SKM-1 (cell line): ENCODE data around the gene HAGHL.
"Not testable (repeated sequence)": the region's sequence is repeated elsewhere in the genome, so short reads cannot be mapped to it uniquely, and the experiment has no call there.

ENCODE experiments used
- DNase-seq: peaks from one replicate; lab custom pipeline; 2025; ENCODE audit not compliant: unreplicated experiment; lab: John Stamatoyannopoulos, UW

Gene HAGHL

GRCh38 chr16:751152-752006, 24.5 kb downstream of the HAGHL start:
- DNase-seq: no peak

- DNase-seq: no peak
Measured at GRCh38 chr16:752007-752312, 25.1 kb downstream of the HAGHL start.

DNA sequence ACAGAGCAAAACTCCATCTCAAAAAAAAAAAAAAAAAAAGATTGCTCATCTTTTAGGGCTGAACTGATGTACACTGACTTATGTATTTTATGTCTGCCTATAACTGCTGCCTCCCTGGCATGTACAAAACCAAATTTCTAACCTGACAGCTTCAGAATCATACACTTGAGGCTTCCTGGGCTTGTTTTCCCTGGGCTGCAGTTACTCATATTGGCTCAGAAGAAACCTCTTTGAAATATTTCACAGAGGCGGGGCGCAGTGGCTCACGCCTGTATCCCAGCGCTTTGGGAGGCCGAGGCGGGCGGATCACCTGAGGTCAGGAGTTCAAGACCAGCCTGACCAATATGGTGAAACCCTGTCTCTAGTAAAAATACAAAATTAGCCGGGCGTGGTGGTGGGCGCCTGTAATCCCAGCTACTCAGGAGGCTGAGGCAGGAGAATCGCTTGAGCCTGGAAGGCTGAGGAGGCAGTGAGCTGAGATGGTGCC, 27.3 kb downstream of the HAGHL start:
- DNase-seq: not testable (repeated sequence)

DNA sequence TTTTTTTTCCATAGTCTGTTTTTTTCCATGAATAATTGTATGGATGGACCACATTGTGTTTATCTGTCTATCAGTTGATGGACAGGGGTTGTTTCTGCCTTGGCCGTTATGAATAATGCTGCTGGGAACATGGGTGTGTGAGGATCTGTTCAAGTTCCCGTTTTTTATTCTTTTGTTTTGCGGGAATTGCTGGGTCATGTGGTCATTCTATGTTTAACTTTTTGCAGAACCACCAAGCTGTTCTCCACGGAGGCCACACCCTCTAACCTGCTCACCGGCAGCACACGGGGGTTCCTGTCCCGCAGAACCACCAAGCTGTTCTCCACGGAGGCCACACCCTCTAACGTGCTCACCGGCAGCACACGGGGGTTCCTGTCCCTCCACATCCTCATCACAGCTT, 27.8 kb downstream of the HAGHL start:
- peak; percentile 60 for DNase-seq

GRCh38 chr16:756428-756827, 29.5 kb downstream of the HAGHL start:
- no peak for DNase-seq

- no peak for DNase-seq
Measured at GRCh38 chr16:759110-759910, 32.4 kb downstream of the HAGHL start.

- no peak for DNase-seq
Measured at GRCh38 chr16:760065-760464, 33.2 kb downstream of the HAGHL start.

DNA sequence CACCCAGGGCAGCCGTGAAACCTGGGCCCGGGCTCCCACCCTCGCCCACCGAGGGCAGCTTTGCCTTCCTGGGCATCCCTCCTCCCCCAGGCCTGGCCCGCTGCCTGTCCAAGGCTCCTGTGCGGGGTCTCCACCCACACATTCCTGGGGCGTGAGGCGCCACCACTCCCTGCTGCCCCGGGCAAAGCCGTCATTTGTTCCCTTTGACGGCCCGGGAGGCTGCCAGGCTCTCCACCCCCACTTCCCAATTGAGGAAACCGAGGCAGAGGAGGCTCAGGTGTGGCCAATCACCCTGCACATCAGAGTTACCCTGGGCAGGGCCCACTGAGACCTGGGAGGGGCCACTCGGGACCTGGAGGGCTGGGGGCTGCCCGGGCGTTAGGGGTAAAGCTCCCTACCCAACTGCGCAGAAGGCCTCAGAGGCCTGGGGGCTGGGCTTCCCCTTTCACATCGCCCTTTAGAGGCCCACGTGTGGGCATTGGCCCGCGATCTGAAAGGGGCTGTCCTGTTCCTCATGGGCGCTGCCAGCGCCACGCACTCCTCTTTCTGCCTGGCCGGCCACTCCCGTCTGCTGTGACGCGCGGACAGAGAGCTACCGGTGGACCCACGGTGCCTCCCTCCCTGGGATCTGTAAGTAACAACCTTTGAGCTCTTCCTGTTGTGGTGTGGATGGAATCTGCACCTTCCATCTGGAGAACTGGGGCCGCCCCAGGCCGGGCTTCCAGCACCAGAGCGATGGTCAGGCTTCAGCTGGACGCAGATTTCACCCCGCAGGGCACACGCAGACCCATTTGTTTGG, 33.8 kb downstream of the HAGHL start, which contains the start of gene MSLN:
Gene MSLN (plus strand): TSS at position 190 of the 799 bp plus-strand sequence. CDS start 1,947 bp downstream, outside the sequence.
- DNase-seq: no peak

DNA sequence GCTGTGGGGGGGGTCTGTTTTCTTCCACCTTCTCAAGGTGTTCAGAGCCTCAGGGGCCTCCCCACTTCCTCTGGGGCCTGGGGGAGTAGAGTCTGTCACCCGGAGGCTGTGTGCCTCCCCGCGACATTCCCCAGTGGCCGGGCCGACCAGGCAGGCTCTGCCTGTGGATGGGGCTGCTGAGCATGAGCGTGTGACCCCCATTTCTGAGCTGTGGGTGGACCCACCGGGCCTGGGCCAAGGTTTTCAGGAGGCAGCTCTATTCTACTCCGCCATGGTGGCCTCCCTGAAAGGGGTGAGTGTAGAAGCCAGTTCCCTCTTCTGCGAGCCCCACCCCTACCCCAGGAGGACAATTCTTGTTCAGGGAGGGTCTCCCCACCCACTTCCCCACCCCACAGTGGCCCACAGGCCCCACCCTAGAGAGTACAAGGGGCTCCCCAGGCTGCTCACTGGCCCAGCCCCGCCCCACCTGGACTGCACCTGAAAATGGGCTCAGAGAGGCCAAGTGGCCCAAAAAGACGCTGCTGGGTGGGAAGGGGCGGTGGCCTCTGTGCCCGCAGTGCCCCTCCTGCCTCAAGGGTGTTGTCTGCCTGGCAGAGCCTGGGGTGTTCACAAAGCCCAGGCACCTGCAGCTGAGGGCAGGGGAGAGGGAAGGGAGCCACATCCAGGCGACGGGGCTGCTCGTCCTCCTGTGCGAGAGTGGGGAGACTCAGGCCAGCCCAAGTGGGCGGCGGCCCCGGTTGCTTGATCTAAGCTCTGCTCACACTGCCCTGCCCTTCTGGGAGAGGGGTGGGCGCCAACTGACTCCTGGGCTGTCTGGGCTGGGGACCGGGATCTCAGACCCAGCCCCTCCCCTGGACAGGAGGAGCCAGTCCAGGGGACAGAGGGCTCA, 35.0 kb downstream of the HAGHL start:
- DNase-seq: no peak

GRCh38 chr16:762595-763268, 35.8 kb downstream of the HAGHL start:
- DNase-seq: no peak

GRCh38 chr16:763369-764183, 36.7 kb downstream of the HAGHL start:
- DNase-seq: no peak

DNA sequence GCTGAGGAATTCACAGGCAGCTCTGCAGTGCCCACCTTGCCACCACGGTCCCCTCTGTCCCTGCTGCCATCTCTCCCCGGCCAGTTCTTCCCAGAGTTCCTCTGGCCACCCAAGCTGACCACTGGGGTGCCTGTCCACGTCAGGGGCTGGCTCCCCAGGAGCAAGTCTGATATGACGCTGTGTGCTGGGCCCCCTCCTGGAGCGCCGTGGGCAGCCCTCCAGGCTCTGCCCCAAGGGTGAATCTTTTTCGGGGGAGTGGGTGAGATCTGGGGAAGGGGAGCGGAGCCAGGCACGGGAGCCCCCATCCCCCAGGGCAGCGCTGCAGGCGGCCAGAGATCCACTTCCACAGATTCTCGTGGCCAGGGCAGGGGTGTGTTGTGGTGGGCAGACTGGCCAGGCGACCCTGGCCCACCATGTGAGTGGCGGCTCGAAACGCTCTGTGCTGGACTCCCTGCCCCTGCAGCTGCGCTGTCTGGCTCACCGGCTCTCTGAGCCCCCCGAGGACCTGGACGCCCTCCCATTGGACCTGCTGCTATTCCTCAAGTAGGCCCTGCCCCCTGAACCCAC, 37.4 kb downstream of the HAGHL start:
- DNase-seq: no peak

DNA sequence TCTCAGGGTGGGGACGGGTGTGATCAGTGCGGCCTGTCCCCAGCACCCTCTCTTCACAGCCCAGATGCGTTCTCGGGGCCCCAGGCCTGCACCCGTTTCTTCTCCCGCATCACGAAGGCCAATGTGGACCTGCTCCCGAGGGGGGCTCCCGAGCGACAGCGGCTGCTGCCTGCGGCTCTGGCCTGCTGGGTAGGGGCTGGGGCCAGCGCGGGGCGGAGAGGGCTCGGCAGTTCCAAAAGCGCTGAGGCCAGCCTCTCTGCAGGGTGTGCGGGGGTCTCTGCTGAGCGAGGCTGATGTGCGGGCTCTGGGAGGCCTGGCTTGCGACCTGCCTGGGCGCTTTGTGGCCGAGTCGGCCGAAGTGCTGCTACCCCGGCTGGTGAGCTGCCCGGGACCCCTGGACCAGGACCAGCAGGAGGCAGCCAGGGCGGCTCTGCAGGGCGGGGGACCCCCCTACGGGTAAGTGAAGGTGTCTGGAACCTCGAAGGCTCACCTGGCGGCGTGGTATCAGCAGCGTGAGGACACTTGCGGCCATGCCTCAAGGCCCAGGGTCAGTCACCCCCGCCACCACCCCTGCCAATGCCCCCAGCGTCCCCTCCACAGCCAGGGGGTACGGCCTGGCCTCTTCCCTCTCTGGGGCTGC, 38.1 kb downstream of the HAGHL start:
- no peak for DNase-seq

DNA sequence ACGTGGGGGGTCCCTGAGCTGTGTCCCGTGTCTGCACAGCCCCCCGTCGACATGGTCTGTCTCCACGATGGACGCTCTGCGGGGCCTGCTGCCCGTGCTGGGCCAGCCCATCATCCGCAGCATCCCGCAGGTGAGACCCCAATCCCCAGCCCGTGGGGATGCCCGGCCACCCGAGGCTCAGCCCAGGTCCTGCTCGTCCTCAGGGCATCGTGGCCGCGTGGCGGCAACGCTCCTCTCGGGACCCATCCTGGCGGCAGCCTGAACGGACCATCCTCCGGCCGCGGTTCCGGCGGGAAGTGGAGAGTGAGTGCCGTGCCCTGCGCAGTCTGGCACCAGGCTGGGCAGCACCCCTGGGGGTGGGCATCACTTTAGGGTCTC, 38.6 kb downstream of the HAGHL start:
- no peak for DNase-seq

DNA sequence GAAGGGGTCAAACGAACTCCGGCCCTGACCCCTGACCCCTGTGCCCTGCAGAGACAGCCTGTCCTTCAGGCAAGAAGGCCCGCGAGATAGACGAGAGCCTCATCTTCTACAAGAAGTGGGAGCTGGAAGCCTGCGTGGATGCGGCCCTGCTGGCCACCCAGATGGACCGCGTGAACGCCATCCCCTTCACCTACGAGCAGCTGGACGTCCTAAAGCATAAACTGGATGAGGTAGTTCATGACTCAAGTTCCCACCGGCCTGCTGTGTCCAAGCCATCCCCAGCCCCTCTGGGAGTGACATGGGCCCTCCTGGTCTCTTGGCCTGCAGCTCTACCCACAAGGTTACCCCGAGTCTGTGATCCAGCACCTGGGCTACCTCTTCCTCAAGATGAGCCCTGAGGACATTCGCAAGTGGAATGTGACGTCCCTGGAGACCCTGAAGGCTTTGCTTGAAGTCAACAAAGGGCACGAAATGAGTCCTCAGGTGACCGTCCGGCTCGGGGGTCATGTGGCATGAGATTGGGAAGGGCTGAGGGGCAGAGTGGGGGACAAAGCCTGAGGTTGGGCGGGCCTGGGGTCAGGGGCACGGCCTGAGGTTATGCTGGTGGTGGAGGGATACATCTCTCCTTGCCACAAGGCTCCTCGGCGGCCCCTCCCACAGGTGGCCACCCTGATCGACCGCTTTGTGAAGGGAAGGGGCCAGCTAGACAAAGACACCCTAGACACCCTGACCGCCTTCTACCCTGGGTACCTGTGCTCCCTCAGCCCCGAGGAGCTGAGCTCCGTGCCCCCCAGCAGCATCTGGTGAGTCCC, 39.3 kb downstream of the HAGHL start:
- DNase-seq: no peak

DNA sequence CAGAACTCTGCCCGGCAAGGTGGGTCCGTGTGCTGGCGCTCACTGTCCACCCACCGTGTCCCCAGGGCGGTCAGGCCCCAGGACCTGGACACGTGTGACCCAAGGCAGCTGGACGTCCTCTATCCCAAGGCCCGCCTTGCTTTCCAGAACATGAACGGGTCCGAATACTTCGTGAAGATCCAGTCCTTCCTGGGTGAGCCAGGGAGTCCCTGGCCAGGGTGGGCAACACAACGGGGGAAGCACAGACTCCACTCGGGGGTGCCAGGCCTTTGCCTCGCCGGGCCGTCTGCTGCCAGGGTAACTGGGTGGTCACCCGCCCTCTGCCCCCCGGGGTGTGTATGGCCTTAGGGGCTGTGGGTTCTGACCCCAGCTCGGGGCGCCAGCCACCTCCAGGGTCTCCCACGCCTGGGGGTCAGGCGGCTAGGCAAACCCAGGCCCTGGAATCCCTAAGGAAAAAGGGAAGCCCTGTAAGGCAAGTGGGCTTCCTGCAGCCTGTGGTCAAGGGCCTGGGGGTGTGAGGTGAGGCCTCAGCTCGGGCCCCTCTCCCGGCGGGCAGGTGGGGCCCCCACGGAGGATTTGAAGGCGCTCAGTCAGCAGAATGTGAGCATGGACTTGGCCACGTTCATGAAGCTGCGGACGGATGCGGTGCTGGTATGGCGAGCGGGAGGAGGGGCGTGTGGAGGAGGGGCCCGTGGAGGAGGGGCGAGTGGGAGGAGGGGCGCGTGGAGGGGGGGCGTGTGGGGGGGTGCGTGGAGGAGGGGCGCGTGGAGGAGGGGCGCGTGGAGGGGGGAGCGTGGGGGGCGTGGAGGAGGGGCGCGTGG, 40.1 kb downstream of the HAGHL start:
- DNase-seq: no peak
